CD4-positive, alpha-beta T cell treated with Interleukin-6 for 4 hours (primary cell): ENCODE results near the gene HMGCLL1.

Source experiments
- DNase-seq: peaks from one replicate; pipeline ENCODE4 v3.0.0-alpha.2; 2020; ENCODE audit warnings: mixed read lengths

HMGCLL1 gene

GRCh38 chr6:55438203-55438602, 140.8 kb downstream of the HMGCLL1 start:
- no peak for DNase-seq

GRCh38 chr6:55437141-55437540, 141.9 kb downstream of the HMGCLL1 start:
- DNase-seq = no peak

DNA sequence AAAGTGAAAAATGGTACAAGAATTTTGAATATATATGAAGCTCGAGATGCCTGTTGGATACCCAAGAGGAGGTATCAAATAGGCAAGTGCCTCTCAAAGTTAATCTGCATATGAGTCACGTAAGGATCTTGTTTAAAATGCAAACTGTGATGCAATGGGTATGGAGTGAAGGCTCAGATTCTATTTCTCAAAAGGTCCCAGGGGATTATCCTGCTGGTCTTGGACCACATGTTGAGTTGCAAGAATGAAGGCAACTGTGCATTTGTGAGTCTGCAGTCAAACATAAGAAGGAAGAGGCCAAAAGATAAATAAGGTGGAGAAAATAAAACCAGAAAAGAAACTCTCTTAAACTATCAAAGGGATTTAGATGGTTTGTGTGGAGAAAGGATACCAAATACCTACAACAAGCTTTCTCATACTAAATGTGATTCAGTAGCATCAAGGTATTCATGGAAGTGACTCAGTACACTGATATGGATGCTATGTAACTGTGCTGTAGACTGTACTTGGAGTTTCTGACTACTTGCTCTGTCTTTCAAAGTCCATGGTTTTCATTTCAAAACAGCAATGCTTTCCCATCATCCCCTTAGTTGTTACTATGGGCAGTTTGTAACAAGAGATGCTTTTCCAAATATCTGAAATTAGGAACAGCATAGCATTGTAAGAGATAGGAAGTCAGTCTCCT, 145.4 kb downstream of the HMGCLL1 start:
- DNase-seq = no peak

- no peak for DNase-seq
These were observed 155.1 kb downstream of the HMGCLL1 start for GRCh38 chr6:55423933-55424332.

DNA sequence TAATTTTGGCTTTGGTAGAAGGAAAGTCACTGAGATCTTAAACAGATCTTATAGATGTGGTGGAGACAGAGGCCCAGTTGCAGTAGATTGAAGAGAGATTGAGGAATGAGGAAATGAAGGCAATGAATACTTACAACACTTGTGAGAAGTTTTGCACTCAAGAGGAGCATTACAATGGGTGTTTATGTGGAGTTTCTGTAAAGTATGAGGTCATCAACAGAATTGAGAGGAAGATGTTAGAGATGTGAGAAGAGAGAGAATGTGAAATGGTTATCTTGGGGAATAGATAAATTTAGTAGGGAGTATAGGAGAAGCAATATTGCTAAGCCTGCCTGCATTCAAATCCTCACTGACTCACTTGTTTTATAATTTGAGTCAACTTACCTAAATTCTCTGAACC, 168.3 kb downstream of the HMGCLL1 start:
- DNase-seq = no peak

DNA sequence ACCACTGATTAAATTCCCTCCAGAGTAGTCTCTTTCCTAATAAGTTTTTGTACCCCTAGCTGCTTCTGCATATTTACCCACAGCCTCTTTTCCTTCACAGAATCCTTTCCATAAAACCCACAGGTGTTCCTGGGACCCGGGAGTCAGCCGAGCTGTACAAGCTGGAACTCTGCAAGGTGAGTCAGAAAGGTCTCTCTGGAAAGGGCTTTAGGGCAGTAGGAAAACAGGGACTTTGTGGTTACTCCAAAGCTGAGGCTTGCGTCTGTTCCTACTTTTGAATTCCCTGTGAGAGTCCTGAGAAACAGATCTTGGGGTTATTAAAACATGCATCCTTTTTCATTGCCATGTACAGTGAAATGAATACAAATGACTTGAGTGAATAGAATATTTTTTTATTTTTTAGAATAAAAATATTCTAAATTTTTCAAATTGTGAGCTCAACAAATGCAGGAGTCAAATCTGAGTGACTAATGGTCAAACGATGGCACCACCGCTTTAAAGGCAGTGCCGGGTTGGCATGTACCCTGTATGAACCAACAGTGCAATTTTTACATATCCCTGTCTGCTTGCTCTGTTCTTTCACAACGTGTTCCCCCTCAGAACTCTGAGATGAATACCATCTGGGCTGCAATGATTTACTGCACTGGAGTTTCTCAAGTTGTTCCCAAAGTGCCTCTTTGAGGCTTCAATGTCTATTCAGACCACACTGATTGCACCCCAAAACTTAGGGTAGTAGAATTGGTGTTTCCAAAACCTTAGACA, 173.3 kb downstream of the HMGCLL1 start:
- no peak for DNase-seq

- DNase-seq = no peak
These were observed 179.6 kb downstream of the HMGCLL1 start for GRCh38 chr6:55399351-55399750.

DNA sequence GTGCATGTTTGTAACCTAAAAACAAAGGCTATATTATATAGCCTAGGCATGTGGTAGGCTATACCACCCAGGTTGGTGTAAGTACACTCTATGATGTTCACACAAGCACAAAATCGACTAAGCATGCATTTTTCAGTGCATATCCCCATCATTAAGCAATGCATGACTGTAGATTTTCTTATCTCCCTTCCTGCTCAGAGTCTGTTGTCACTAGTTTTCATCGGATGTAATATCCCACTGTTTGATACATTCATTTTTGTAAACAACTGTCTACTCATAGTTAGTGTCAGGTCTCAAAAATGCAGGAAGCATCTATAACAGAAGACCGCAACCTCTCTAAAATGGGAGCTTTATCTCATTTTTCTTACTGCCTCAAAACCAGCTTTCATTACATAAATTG, 181.0 kb downstream of the HMGCLL1 start:
- DNase-seq = no peak

- no peak for DNase-seq
These were observed 183.1 kb downstream of the HMGCLL1 start for GRCh38 chr6:55395871-55396270.

- no peak for DNase-seq
These were observed 190.8 kb downstream of the HMGCLL1 start for GRCh38 chr6:55388211-55388610.
